ENCODE measurements around the gene C1orf159. TPM values are rescaled to one million over a fixed set of nuclear protein-coding genes. Genes with fewer than 3 reads are reported as not detected.
A peak's percentile ranks its signal among the peaks of the same experiment; 100 is the strongest.

Gene C1orf159
- total RNA-seq, 1 donor from 2014 or later: 8.0 TPM

GRCh38 chr1:1120866-1121591 lies 5.1 kb upstream of the C1orf159 start:
- H3K4me1 ChIP-seq: no peaks in the 10 kb centered on the region
- no peaks in the 10 kb centered on the region for H3F3A ChIP-seq (ENCODE audit: low read depth)
- H3K9me3 ChIP-seq (ENCODE audit: low read depth): no peaks in the 10 kb centered on the region
- Mint-ChIP-seq H3K9me3 (peaks cover 9% of the 10 kb centered on the region), H3K27ac (no peak overlapping the region), H3K27me3 (ENCODE audit: insufficient read depth, low read depth) (peaks cover 34% of the 10 kb centered on the region), H3K4me3 (no peak overlapping the region), H3K36me3 (peaks cover 4% of the 10 kb centered on the region), H3K4me1 (peaks cover 12% of the 10 kb centered on the region)
- H4K20me1 ChIP-seq (ENCODE audit: low read depth): no peaks in the 10 kb centered on the region
- H3K79me2 ChIP-seq (ENCODE audit: low read depth): no peaks in the 10 kb centered on the region
- H3K27me3 ChIP-seq: peaks cover 50% of the 10 kb centered on the region
- no peaks in the 10 kb centered on the region for H3K36me3 ChIP-seq
- no peak for TF ChIP-seq EZH2 (IDR thresholded peaks at IDR 0.05)
- TF ChIP-seq CTCF (IDR thresholded peaks at IDR 0.05): no peak
- no peak for TF ChIP-seq EZH2phosphoT487 (IDR thresholded peaks at IDR 0.05)
- no peak overlapping the region for H3K27ac ChIP-seq
- no peak overlapping the region for H3K9ac ChIP-seq
- no peak overlapping the region for H3K4me2 ChIP-seq
- H2AFZ ChIP-seq (replicated peaks): no peak overlapping the region
- no peak for DNase-seq (ENCODE audit: low spot score)
- H3K4me3 ChIP-seq: no peak overlapping the region

DNA sequence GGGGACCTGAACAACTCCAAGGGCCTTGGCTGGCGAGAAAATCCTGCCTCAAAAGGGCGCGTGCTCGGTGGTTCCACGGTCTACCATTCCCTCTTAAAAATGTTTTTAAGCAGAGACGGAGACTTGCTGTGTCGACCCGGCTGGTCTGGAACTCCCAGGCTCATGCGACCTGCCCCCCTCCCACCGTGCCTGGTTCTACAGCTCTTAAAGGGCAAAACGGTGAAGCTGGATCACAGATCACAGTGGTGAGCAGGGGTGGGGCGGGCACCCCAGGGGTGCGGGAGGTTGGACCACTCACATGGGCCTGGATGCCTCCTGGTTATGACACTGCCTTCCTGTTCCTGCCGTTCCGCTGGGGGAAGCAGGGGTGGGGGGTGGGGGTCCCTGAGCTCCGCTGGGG lies 4.2 kb upstream of the C1orf159 start:
- no peak overlapping the region for H3K4me2 ChIP-seq
- peaks cover 14% of the 10 kb centered on the region for H3K4me1 Mint-ChIP-seq
- no peak overlapping the region for H3K4me3 ChIP-seq
- no peaks in the 10 kb centered on the region for H3F3A ChIP-seq (ENCODE audit: low read depth)
- peaks cover 10% of the 10 kb centered on the region for H3K9me3 Mint-ChIP-seq
- H3K27ac ChIP-seq: no peak overlapping the region
- peaks cover 4% of the 10 kb centered on the region for H3K36me3 Mint-ChIP-seq
- H3K27ac Mint-ChIP-seq: no peak overlapping the region
- H4K20me1 ChIP-seq (ENCODE audit: low read depth): no peaks in the 10 kb centered on the region
- H3K9ac ChIP-seq: no peak overlapping the region
- H3K36me3 ChIP-seq: no peaks in the 10 kb centered on the region
- TF ChIP-seq EZH2 (IDR thresholded peaks at IDR 0.05): no peak
- no peak for TF ChIP-seq EZH2phosphoT487 (IDR thresholded peaks at IDR 0.05)
- no peak for TF ChIP-seq CTCF (IDR thresholded peaks at IDR 0.05)
- H3K4me3 Mint-ChIP-seq: no peak overlapping the region
- H3K79me2 ChIP-seq (ENCODE audit: low read depth): peaks cover 2% of the 10 kb centered on the region
- H3K27me3 ChIP-seq: peaks cover 50% of the 10 kb centered on the region
- DNase-seq (ENCODE audit: low spot score): no peak
- no peaks in the 10 kb centered on the region for H3K9me3 ChIP-seq (ENCODE audit: low read depth)
- H3K4me1 ChIP-seq: peaks cover under 1% of the 10 kb centered on the region
- H2AFZ ChIP-seq (replicated peaks): no peak overlapping the region
- peaks cover 32% of the 10 kb centered on the region for H3K27me3 Mint-ChIP-seq (ENCODE audit: insufficient read depth, low read depth)

DNA sequence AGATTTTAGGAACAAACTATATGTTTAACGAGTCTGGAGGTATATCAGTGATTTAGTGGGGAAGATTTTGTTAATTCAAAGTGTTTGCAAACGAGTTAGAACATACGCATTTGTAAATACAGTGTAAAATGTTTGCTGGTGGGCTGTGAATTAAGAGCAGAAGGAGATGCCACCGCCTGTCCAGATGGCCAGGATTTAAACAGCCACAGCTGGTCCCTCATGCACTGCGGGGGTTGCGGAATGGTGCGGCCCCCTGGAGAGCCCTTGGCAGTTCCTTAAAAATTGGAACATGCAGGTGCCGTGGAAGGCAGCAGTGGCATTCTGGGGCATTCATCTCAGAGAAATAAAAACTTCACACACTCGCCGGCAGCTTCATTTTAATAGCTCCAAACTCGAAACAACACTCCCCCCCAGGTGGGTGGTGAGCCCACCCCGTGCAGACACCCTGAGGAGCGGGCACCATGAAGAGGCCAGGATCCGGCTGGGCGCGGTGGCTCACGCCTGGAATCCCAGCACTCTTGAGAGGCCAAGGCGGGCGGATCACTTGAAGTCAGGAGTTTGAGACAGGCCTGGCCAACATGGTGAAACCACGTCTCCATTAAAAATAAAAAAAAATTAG lies 3.5 kb upstream of the C1orf159 start:
- H2AFZ ChIP-seq (replicated peaks): no peak overlapping the region
- no peak for TF ChIP-seq EZH2 (IDR thresholded peaks at IDR 0.05)
- no peak for TF ChIP-seq CTCF (IDR thresholded peaks at IDR 0.05)
- no peak for TF ChIP-seq EZH2phosphoT487 (IDR thresholded peaks at IDR 0.05)
- no peak for DNase-seq (ENCODE audit: low spot score)
- no peaks in the 10 kb centered on the region for H4K20me1 ChIP-seq (ENCODE audit: low read depth)
- H3K4me1 ChIP-seq: peaks cover 6% of the 10 kb centered on the region
- no peak overlapping the region for H3K27ac Mint-ChIP-seq
- no peak overlapping the region for H3K9ac ChIP-seq
- H3K4me2 ChIP-seq: no peak overlapping the region
- no peak overlapping the region for H3K4me3 ChIP-seq
- peaks cover 33% of the 10 kb centered on the region for H3K27me3 Mint-ChIP-seq (ENCODE audit: insufficient read depth, low read depth)
- no peaks in the 10 kb centered on the region for H3K9me3 ChIP-seq (ENCODE audit: low read depth)
- peaks cover 7% of the 10 kb centered on the region for H3K36me3 Mint-ChIP-seq
- no peaks in the 10 kb centered on the region for H3K36me3 ChIP-seq
- H3F3A ChIP-seq (ENCODE audit: low read depth): no peaks in the 10 kb centered on the region
- peaks cover 53% of the 10 kb centered on the region for H3K27me3 ChIP-seq
- peaks cover 14% of the 10 kb centered on the region for H3K9me3 Mint-ChIP-seq
- peak overlapping the region; percentile 48 for H3K4me3 Mint-ChIP-seq
- no peak overlapping the region for H3K27ac ChIP-seq
- peaks cover 9% of the 10 kb centered on the region for H3K79me2 ChIP-seq (ENCODE audit: low read depth)
- peaks cover 21% of the 10 kb centered on the region for H3K4me1 Mint-ChIP-seq

Data from neural progenitor cell (in vitro differentiated cells).